D721Med (cell line): ENCODE measurements around the gene TLCD5.

Experiments used
- DNase-seq: peaks from one replicate; pipeline ENCODE4 v3.0.0; 2011; ENCODE audit warnings: low spot score; ENCODE audit not compliant: insufficient read length
- FAIRE-seq: peaks from 2 replicates; lab custom pipeline; 2011; peaks lifted over from hg19 to GRCh38; lab: Jason Lieb, UNC
- TF ChIP-seq, protein P1 (sequence below): IDR thresholded peaks from 2 replicates; pipeline ENCODE4 v1.5.1; 2012; ENCODE audit warnings: mild to moderate bottlenecking, control low read depth; ENCODE audit not compliant: insufficient read depth; ENCODE audit errors: missing control alignments

TLCD5 gene

DNA sequence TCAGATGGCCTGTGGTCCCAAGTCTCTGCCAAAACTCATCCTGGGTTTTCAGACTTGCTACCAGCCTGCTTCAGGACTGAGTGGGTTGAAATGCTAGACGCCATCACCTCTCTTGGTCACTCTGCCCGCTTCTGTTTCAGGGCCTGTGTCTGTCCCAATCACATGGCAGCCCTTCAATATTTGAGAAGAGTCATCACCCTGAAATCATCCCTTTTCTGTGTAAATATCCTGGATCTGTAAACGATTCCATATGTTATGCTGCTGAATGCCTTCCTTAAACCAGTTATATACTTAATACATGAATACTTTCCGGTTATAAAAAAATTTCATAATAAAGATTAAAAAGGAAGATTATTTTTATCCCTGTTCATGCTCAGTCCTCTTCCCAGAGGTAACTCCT lies 39.8 kb upstream of the TLCD5 start:
- DNase-seq (no peak), FAIRE-seq (no peak)
- TF ChIP-seq, protein P1, sequence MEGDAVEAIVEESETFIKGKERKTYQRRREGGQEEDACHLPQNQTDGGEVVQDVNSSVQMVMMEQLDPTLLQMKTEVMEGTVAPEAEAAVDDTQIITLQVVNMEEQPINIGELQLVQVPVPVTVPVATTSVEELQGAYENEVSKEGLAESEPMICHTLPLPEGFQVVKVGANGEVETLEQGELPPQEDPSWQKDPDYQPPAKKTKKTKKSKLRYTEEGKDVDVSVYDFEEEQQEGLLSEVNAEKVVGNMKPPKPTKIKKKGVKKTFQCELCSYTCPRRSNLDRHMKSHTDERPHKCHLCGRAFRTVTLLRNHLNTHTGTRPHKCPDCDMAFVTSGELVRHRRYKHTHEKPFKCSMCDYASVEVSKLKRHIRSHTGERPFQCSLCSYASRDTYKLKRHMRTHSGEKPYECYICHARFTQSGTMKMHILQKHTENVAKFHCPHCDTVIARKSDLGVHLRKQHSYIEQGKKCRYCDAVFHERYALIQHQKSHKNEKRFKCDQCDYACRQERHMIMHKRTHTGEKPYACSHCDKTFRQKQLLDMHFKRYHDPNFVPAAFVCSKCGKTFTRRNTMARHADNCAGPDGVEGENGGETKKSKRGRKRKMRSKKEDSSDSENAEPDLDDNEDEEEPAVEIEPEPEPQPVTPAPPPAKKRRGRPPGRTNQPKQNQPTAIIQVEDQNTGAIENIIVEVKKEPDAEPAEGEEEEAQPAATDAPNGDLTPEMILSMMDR, result no peak

DNA sequence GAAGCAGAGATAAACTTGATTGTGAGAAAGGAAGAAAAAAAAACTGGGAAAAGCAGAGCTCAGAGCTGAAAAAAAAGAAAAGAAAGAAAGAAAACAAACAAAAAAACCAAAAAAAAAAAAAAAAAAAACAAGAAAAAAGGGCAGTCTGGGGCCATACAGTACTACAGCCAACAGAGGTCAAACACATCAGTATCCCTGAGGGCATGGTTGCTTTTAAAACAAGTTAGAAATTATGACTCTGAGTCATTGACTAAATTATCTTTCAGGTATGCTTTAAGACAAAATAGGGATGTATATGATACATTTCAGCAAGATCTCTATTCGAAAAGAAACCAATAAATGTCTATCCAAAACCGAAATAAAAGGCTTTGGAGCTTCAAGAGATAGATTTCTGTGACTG lies 37.1 kb upstream of the TLCD5 start:
- DNase-seq, result no peak
- no peak for FAIRE-seq
- TF ChIP-seq, protein P1, result no peak

DNA sequence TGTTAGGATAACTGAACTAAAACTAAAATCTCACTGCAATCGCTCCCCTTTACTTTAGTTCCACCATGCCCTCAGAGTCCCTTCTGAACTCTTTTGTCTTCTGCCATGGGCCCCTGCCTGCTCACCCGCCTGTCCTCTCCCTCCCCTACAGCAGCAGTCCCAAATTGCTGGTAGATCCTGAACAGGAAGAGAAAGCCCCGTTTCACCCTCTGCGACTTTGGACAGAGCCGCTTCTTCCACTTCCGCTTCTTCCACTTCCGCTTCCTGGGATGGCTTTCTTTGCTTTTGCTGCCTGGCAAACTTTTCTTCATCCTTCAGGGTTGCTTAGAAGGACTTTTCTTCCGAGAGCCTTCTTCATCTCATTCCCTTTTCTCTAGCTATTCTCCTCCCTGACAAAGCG lies 35.7 kb upstream of the TLCD5 start:
- no peak for FAIRE-seq
- DNase-seq, result no peak
- TF ChIP-seq, protein P1, result no peak

DNA sequence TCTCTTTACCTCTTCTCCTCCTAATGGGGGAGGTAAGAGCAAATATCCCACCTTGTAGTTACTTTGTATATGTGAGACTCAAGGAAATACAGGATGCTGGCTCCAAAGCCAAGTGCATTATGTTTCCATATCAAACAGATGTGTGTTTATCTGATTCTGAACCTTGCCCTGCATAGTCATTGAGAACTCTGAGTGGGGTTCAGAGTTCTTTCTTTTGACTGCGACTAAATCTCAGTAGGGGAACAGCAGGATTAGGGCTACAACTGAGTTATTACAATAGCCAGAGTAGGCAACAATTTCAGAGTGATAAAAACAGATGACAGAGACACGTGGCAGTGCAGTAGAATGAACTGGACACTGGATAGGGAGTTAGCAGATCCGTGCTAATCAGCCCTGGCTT lies 34.1 kb upstream of the TLCD5 start:
- FAIRE-seq (no peak), DNase-seq (no peak)
- TF ChIP-seq, protein P1, result no peak

DNA sequence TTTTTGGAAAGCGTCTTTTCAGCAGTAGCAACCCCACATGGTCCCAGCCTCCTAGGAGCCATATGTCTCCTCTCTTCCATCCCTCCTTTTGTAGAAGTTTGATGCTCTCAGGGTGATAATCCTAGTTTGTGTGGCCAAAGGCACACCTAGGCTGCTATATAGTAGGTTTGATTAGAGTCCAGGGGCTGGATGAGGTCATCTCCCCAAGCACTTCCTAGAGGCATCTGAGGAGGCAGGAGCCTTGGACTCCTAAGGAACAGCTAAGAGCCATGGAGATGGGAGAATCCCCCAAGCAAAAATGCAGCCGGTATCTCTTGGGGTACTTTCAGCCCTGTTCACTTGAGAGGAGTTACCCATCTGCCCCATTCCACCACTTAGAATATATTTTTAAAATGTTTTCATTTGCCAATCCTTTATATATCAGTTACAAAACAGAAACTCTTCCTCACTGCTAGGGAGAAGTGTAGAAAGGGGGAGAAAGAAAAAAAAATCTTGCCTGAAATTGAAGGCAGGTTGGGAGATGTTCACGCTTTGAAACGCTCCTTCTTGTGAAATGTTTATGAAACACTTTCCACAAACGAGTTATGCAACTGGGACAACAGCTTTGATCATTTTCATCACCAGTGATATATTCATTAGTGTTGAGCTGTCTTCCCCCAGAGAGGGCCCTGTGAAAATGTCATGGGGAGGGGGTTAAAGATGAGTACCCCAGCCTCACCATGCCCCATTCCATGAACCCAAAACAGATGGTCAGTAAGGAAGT lies 31.9 kb upstream of the TLCD5 start:
- FAIRE-seq, result no peak

DNA sequence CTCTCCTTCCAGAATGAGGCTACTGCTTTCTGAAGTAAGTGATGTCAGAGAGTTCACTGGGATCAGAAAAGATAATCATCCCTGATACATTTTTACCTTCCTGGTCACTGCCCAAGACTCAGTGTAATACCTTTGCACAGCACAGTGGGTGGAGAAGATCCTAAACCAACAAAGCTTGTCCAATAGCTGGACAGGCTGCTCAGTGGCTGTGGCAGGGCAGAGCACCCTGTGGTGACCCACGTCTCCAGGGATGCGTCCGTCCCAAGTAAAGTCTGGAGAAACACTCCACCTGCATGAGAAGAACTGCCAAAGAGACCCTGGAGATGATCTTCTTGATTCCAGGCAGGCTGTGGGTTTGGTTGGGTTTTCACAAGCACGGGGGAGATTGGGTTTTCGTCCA lies 31.0 kb upstream of the TLCD5 start:
- DNase-seq (no peak), FAIRE-seq (no peak)
- TF ChIP-seq, protein P1, result no peak

More for the DNA sequence above, 31.9 kb upstream of the TLCD5 start:
- TF ChIP-seq, protein P1, result no peak
- no peak for DNase-seq

DNA sequence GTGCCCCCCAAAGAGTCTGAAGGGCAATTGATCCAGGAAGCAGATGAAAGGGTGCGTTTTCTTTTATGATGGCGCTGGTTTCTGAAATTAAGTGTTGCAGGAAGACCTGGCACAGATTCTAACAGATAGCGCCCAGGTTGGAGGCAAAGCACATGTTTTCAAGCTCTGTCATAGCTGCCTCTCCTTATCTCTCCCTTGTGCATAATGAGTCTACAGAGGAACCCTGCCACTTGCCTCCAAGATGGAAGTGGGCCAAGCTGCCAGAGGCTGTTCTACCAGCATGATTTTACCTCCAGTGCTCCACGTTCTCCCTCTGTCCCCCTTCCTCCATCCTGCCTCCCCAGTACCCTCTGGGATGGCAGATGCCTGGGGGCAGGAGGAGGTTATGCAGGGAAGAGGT lies 30.0 kb upstream of the TLCD5 start:
- TF ChIP-seq, protein P1, result no peak
- FAIRE-seq, result no peak
- DNase-seq, result no peak
